ENCODE results near the gene KIF26B. TPM values are rescaled to one million over a fixed set of nuclear protein-coding genes. Genes with fewer than 3 reads are reported as not detected.

Gene KIF26B
- total RNA-seq, 4 donors from 2014 or later = 0.20 to 0.79 (median 0.41) TPM; not detected in 1

DNA sequence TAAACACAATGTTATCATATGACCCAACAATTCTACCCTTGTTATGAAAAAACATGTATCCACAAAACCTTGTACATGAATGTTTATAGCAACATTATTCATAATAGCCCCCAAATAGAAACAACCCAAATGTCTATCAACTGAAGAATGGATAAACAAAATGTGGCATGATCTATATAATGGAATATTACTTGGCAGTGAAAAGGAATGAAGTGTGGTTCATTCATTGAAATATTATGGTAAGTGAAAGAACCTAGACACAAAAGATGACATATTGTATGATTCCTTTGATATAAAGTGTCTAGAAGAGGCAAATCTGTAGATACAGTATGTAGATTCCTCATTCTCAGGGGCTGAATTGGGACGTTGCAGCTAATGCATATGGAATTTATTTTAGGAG is 151.2 kb downstream of the KIF26B start:
- in situ Hi-C loops (cut with MboI; ENCODE audit: low pct_ligation_motif_present in 1 of 4, low pct_unique_long_range_greater_than_20kb in 1 of 4, low sequenced_read_pairs in 3 of 4) = no loop called here
- TF ChIP-seq POLR2A (IDR thresholded peaks at IDR 0.05) = no peak
- TF ChIP-seq, protein P1, sequence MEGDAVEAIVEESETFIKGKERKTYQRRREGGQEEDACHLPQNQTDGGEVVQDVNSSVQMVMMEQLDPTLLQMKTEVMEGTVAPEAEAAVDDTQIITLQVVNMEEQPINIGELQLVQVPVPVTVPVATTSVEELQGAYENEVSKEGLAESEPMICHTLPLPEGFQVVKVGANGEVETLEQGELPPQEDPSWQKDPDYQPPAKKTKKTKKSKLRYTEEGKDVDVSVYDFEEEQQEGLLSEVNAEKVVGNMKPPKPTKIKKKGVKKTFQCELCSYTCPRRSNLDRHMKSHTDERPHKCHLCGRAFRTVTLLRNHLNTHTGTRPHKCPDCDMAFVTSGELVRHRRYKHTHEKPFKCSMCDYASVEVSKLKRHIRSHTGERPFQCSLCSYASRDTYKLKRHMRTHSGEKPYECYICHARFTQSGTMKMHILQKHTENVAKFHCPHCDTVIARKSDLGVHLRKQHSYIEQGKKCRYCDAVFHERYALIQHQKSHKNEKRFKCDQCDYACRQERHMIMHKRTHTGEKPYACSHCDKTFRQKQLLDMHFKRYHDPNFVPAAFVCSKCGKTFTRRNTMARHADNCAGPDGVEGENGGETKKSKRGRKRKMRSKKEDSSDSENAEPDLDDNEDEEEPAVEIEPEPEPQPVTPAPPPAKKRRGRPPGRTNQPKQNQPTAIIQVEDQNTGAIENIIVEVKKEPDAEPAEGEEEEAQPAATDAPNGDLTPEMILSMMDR (IDR thresholded peaks at IDR 0.05) = no peak
- no peak for TF ChIP-seq POLR2AphosphoS5 (IDR thresholded peaks at IDR 0.05)
- 50 to 74% methylated on average over 1 of the region's 1 CpG for WGBS, 2 donors (ENCODE audit: low coverage in 1 of 2)

DNA sequence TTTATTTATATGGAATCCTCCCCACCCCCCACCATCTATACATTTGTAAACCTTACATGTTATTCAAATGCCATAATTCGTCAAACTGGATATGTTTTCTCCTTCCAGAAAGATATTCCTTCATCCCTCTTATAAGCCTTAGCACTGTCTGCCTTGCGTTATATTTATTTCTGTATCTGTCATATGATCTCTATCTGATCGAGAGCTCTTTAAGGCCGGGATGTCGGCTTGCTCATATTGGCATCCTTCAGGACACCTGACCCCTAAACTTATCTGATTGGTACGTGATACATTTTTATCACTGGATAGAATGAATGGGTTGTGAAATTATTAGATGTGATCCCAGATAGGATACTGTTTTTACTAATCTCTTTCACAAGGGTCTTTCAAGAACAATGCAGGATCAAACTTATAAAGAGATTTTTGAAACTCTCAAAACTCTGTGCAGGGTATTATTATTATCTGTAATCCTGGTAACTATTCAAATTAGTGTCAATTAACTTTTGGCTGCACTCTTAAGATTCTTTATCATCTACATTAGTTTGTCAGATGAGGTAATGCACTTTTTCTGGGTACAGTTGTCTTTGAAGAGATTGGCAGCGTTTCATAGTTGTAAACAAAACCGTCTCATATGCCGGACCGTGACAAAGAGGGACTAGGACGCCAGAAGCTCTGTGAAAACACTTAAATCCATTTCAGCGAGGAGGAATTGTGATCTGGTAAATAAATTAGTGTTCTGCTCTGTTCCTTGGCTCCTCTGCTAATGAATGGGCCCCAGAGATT is 152.0 kb downstream of the KIF26B start:
- 36 to 37% methylated on average over 12 of the region's 12 CpGs for WGBS, 2 donors (ENCODE audit: low coverage in 1 of 2)
- intact Hi-C loops (cut with DNase I; ENCODE audit: low total_unique reads) = no loop called here
- no peaks in the 10 kb centered on the region for H3K4me1 ChIP-seq
- H3K4me3 ChIP-seq = no peak overlapping the region
- H3K9me3 ChIP-seq = no peaks in the 10 kb centered on the region
- DNase-seq = no peak
- in situ Hi-C loops (cut with MboI; ENCODE audit: low pct_ligation_motif_present in 1 of 4, low pct_unique_long_range_greater_than_20kb in 1 of 4, low sequenced_read_pairs in 3 of 4) = no loop called here
- no peak for TF ChIP-seq POLR2A (IDR thresholded peaks at IDR 0.05)
- no peak for TF ChIP-seq POLR2AphosphoS5 (IDR thresholded peaks at IDR 0.05)
- no peak for TF ChIP-seq EP300 (IDR thresholded peaks at IDR 0.05; ENCODE audit: low read depth)
- TF ChIP-seq, protein P1 (IDR thresholded peaks at IDR 0.05) = no peak
- no peaks in the 10 kb centered on the region for H3K36me3 ChIP-seq
- H3K27me3 ChIP-seq = no peaks in the 10 kb centered on the region
- no peak overlapping the region for H3K27ac ChIP-seq

More for the DNA sequence above, 151.2 kb downstream of the KIF26B start:
- Histone ChIP-seq H3K4me1 (no peaks in the 10 kb centered on the region), H3K4me3 (no peak overlapping the region), H3K27me3 (no peaks in the 10 kb centered on the region), H3K36me3 (no peaks in the 10 kb centered on the region), H3K27ac (no peak overlapping the region), H3K9me3 (no peaks in the 10 kb centered on the region)
- intact Hi-C loops (cut with DNase I; ENCODE audit: low total_unique reads) = no loop called here
- DNase-seq = no peak

DNA sequence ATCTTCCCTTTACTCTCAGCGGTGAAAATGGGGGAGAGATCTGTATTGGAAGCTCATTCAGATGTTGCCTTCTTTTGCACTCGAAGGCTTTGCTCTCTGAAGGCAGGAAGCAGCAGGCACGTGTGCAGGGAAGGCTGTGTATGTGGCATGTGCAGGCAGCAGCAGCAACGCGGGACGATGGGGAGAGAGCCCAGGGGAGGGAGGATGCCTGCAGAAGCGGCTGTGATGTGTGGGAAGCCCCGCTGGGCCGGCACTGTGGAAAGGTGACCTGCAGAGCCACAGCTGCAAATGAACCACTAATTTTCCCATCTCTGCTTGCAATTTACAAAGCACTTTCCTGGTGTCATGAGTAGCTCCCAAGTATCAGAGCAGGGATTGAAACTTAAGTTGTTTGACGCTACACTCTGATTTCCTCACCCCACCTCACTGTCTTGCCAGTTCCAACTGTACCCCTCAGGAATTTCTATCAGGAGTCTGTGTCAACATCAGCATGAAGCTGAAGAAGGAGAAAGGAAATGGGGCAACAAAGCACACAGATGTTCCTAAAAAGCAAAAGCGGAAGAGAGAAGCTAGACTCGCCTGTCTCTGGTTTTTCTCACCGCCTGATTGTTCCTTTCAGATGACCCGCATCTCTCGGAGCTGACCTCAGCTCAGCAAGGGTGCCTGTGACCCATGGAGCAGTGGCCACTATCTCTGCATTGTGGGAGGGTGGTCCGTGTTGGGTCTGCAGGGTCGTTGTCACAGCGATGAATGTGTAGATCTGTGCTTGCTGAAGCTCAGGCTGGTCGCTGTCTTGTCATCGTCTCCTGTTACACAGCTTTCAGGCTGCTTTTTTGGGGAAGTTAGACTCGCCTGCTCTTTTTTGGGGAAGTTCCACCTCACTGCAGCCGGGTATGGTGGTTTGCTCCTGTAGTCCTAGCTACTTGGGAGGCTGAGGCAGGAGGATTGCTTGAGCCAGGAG is 156.1 kb downstream of the KIF26B start:
- Histone ChIP-seq H3K4me3 (no peak overlapping the region), H3K27ac (no peak overlapping the region), H3K9me3 (no peaks in the 10 kb centered on the region), H3K4me1 (no peaks in the 10 kb centered on the region), H3K36me3 (no peaks in the 10 kb centered on the region), H3K27me3 (no peaks in the 10 kb centered on the region)
- 42 to 63% methylated on average over 1 to 20 of the region's 22 CpGs for WGBS, 2 donors (ENCODE audit: low coverage in 1 of 2)
- in situ Hi-C loops (cut with MboI; ENCODE audit: low pct_ligation_motif_present in 1 of 4, low pct_unique_long_range_greater_than_20kb in 1 of 4, low sequenced_read_pairs in 3 of 4) (no loop called here), intact Hi-C loops (cut with DNase I; ENCODE audit: low total_unique reads) (no loop called here)
- DNase-seq = peak; percentile 10
- TF ChIP-seq POLR2A (IDR thresholded peaks at IDR 0.05) (no peak), POLR2AphosphoS5 (IDR thresholded peaks at IDR 0.05) (no peak)
- TF ChIP-seq, protein P1 (IDR thresholded peaks at IDR 0.05) = no peak

DNA sequence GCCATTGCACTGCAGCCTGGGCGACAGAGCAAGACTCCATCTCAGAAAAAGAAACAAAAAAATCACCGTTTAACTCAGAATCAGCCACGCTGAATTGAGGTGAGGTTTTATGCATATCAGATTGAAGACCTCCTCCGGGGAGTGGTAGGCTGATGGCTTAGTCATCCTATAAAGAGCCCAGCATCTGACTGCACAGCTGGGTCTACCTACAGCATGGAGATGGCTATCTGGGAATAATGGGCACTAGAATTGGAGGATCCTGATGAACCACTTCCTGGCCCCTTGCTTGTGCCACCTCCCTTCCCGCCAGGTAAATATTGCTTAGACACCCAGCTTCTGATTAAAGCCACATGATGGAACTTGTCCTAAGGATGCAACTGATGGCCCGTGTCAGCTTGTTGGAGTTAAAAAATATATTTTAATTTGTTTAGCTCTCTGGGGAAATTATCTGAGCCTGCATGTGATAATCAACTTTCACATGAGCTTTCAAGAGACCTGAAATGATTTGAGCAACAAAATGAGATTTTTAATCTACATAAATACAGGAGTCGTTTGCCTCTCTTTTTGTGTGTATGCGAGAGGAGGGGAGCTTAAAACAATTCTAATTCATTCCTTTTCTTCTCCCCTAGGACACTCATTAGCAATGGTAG is 157.2 kb downstream of the KIF26B start:
- WGBS, 2 donors (ENCODE audit: low coverage in 1 of 2) = 74 to 79% methylated on average over 4 to 8 of the region's 8 CpGs
- in situ Hi-C loops (cut with MboI; ENCODE audit: low pct_ligation_motif_present in 1 of 4, low pct_unique_long_range_greater_than_20kb in 1 of 4, low sequenced_read_pairs in 3 of 4) = no loop called here
- no peak overlapping the region for H3K27ac ChIP-seq

More for the DNA sequence above, 157.2 kb downstream of the KIF26B start:
- TF ChIP-seq POLR2AphosphoS5 (IDR thresholded peaks at IDR 0.05) = no peak
- no peak for TF ChIP-seq POLR2A (IDR thresholded peaks at IDR 0.05)
- TF ChIP-seq, protein P1 (IDR thresholded peaks at IDR 0.05) = no peak
- no peak for TF ChIP-seq EP300 (IDR thresholded peaks at IDR 0.05; ENCODE audit: low read depth)
- no peak for DNase-seq
- no peaks in the 10 kb centered on the region for H3K27me3 ChIP-seq
- H3K9me3 ChIP-seq = no peaks in the 10 kb centered on the region
- no peak overlapping the region for H3K4me3 ChIP-seq
- intact Hi-C loops (cut with DNase I; ENCODE audit: low total_unique reads) = no loop called here
- H3K36me3 ChIP-seq = no peaks in the 10 kb centered on the region
- H3K4me1 ChIP-seq = no peaks in the 10 kb centered on the region

Measured in transverse colon (tissue), 4 donors.